HepG2 (cell line): ENCODE results near the gene PRKG1.

Experiments
- ATF2 ChIP-seq: sonication (generic); formaldehyde crosslinking; IDR thresholded peaks from 2 replicates; pipeline ENCODE4 v1.4.0; 2020; ENCODE audit warnings: missing genetic modification reagents
- ATF6 ChIP-seq: sonication (generic); formaldehyde crosslinking; conservative IDR thresholded peaks from 2 replicates; pipeline ENCODE4 v1.4.0; 2020; ENCODE audit warnings: missing genetic modification reagents
- CTCF ChIP-seq: sonication (generic); formaldehyde crosslinking; IDR thresholded peaks from 2 replicates; pipeline ENCODE4 v1.5.0; 2020; ENCODE audit warnings: mild to moderate bottlenecking, missing genetic modification reagents, moderate library complexity
- MED1 ChIP-seq: sonication (generic); formaldehyde crosslinking; IDR thresholded peaks from 2 replicates; pipeline ENCODE4 v1.4.0; 2020; ENCODE audit warnings: missing genetic modification reagents
- PITX1 ChIP-seq: sonication (generic); formaldehyde crosslinking; IDR thresholded peaks from 2 replicates; pipeline ENCODE4 v1.5.1; 2020; ENCODE audit warnings: mild to moderate bottlenecking, missing genetic modification reagents
- XRCC5 ChIP-seq: fragments of 200-400 bp; formaldehyde crosslinking; optimal IDR thresholded peaks from 2 replicates; pipeline ENCODE3; 2017; ENCODE audit warnings: mild to moderate bottlenecking, low read length
- ZNF282 ChIP-seq: fragments of 450-650 bp; IDR thresholded peaks from 2 replicates; pipeline ENCODE4 v1.6.1; 2018; ENCODE audit not compliant: partially characterized antibody
- ZNF337 ChIP-seq: sonication (generic); formaldehyde crosslinking; IDR thresholded peaks from 2 replicates; pipeline ENCODE4 v1.5.1; 2020; ENCODE audit warnings: missing genetic modification reagents, low read depth, mild to moderate bottlenecking, borderline replicate concordance
- ZNF7 ChIP-seq: IDR thresholded peaks from 2 replicates; pipeline ENCODE4 v1.6.1; 2016; ENCODE audit warnings: missing biosample characterization, missing genetic modification reagents
- TF ChIP-seq, protein P1 (sequence below): sonication (generic); formaldehyde crosslinking; IDR thresholded peaks from 2 replicates; pipeline ENCODE4 v1.8.1; 2022; ENCODE audit warnings: mild to moderate bottlenecking, missing genetic modification reagents

- TF ChIP-seq, protein P1, sequence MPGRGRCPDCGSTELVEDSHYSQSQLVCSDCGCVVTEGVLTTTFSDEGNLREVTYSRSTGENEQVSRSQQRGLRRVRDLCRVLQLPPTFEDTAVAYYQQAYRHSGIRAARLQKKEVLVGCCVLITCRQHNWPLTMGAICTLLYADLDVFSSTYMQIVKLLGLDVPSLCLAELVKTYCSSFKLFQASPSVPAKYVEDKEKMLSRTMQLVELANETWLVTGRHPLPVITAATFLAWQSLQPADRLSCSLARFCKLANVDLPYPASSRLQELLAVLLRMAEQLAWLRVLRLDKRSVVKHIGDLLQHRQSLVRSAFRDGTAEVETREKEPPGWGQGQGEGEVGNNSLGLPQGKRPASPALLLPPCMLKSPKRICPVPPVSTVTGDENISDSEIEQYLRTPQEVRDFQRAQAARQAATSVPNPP (CRISPR knock-in tag): no peak
- no peak for TF ChIP-seq ZNF7
- TF ChIP-seq ATF6 (CRISPR knock-in tag): no peak
- no peak for TF ChIP-seq CTCF (CRISPR knock-in tag)
- no peak for TF ChIP-seq ZNF337 (CRISPR knock-in tag)
- TF ChIP-seq XRCC5: no peak
- no peak for TF ChIP-seq ZNF282
- no peak for TF ChIP-seq MED1 (CRISPR knock-in tag)
- no peak for TF ChIP-seq PITX1
- TF ChIP-seq ATF2 (CRISPR knock-in tag): no peak
Measured at GRCh38 chr10:51423121-51423452, 348.8 kb downstream of the PRKG1 start.
